ENCODE data around the gene AURKAIP1. TPM values are rescaled to one million over a fixed set of nuclear protein-coding genes. Genes with fewer than 3 reads are reported as not detected.
A peak's percentile ranks its signal among the peaks of the same experiment; 100 is the strongest.

Gene AURKAIP1
- total and polyA plus RNA-seq, 9 of the 15 experiments (the other 6 are each of a cell fraction or from before 2014, with no cell fraction given), result 7.8 to 478 (median 92.0) TPM

- TF ChIP-seq ZMIZ1 (IDR thresholded peaks at IDR 0.05; ENCODE audit: low read depth in 2 of 2, low read length in 2 of 2), result peak in 1 of 2 experiments; percentile 24; a peak in 1 of 4 replicates
- no peak for TF ChIP-seq BRCA1 (IDR thresholded peaks at IDR 0.05)
- no peak for TF ChIP-seq BRCA1 (CRISPR knock-in tag; IDR thresholded peaks at IDR 0.05)
- no peak for TF ChIP-seq ID3 (CRISPR knock-in tag; IDR thresholded peaks at IDR 0.05)
- TF ChIP-seq ID3 (tag; IDR thresholded peaks at IDR 0.05), result peak; percentile 56; the same call in 1 of the 2 replicates
- peak; percentile 94; the same call in 1 of the 2 replicates for TF ChIP-seq NKRF (IDR thresholded peaks at IDR 0.05; ENCODE audit: borderline replicate concordance)
- TF ChIP-seq MTA3 (IDR thresholded peaks at IDR 0.05; ENCODE audit: borderline replicate concordance), result peak; percentile 91
- TF ChIP-seq ELF1 (tag; IDR thresholded peaks at IDR 0.05), result peak; percentile 92
- peak; percentile 71 for TF ChIP-seq VEZF1 (CRISPR knock-in tag; IDR thresholded peaks at IDR 0.05)
- peak; percentile 94 for TF ChIP-seq CREM (IDR thresholded peaks at IDR 0.05; ENCODE audit: low read depth)
- peak; percentile 50; the same call in 1 of the 2 replicates for TF ChIP-seq TGIF2 (CRISPR knock-in tag; IDR thresholded peaks at IDR 0.05)
- peak; percentile 85 for TF ChIP-seq GTF2F1 (IDR thresholded peaks at IDR 0.05; ENCODE audit: low read depth, low read length)
- TF ChIP-seq DMBX1 (CRISPR knock-in tag; IDR thresholded peaks at IDR 0.05; ENCODE audit: borderline replicate concordance), result no peak
- peak; percentile 23; the same call in 1 of the 2 replicates for TF ChIP-seq ZC3H11A (IDR thresholded peaks at IDR 0.05; ENCODE audit: low read depth, low read length)
- TF ChIP-seq SMAD2 (IDR thresholded peaks at IDR 0.05; ENCODE audit: low read depth, low read length), result no peak
- 0 out of 2 replicates have a peak, but pooled peaks have one; percentile 6 for TF ChIP-seq ARID1B (IDR thresholded peaks at IDR 0.05)
- TF ChIP-seq TSC22D4 (tag; IDR thresholded peaks at IDR 0.05), result no peak
- TF ChIP-seq DDX20 (tag; IDR thresholded peaks at IDR 0.05; ENCODE audit: low read depth), result no peak
- TF ChIP-seq BRF1 (IDR thresholded peaks at IDR 0.05; ENCODE audit: borderline replicate concordance, extremely low read depth, insufficient read length), result no peak
- peak; percentile 65 for TF ChIP-seq MEIS2 (IDR thresholded peaks at IDR 0.05; ENCODE audit: partially characterized antibody)
These were observed 32.0 kb upstream of the AURKAIP1 start, which contains the start of gene MRPL20 (continued) for GRCh38 chr1:1406821-1407635.

Measured in K562 (cell line).